ENCODE results near the gene LRRC26. TPM values are rescaled to one million over a fixed set of nuclear protein-coding genes. Genes with fewer than 3 reads are reported as not detected.
A peak's percentile ranks its signal among the peaks of the same experiment; 100 is the strongest.

The LRRC26 gene
- total RNA-seq, 2 donors from 2014 or later: not detected

- Mint-ChIP-seq H3K4me1 (no peaks in the 10 kb centered on the region), H3K27me3 (no peaks in the 10 kb centered on the region), H3K4me3 (no peak overlapping the region), H3K9me3 (no peaks in the 10 kb centered on the region), H3K36me3 (ENCODE audit: low read depth) (peaks cover 31% of the 10 kb centered on the region), H3K27ac (no peak overlapping the region)
- ATAC-seq (replicated peaks): no peak
Observed at GRCh38 chr9:137180491-137180890, 10.6 kb upstream of the LRRC26 start.

- Mint-ChIP-seq H3K4me3 (no peak overlapping the region), H3K27ac (no peak overlapping the region), H3K9me3 (no peaks in the 10 kb centered on the region), H3K27me3 (no peaks in the 10 kb centered on the region), H3K36me3 (ENCODE audit: low read depth) (peaks cover 31% of the 10 kb centered on the region), H3K4me1 (no peaks in the 10 kb centered on the region)
- no peak for ATAC-seq (replicated peaks)
Observed at GRCh38 chr9:137179761-137180160, 9.9 kb upstream of the LRRC26 start.

GRCh38 chr9:137178939-137179630 is 9.2 kb upstream of the LRRC26 start:
- no peak for ATAC-seq (replicated peaks)
- H3K4me3 Mint-ChIP-seq: no peak overlapping the region
- H3K9me3 Mint-ChIP-seq: no peaks in the 10 kb centered on the region
- no peak overlapping the region for H3K27ac Mint-ChIP-seq
- no peaks in the 10 kb centered on the region for H3K4me1 Mint-ChIP-seq
- peaks cover 26% of the 10 kb centered on the region for H3K36me3 Mint-ChIP-seq (ENCODE audit: low read depth)
- H3K27me3 Mint-ChIP-seq: no peaks in the 10 kb centered on the region

DNA sequence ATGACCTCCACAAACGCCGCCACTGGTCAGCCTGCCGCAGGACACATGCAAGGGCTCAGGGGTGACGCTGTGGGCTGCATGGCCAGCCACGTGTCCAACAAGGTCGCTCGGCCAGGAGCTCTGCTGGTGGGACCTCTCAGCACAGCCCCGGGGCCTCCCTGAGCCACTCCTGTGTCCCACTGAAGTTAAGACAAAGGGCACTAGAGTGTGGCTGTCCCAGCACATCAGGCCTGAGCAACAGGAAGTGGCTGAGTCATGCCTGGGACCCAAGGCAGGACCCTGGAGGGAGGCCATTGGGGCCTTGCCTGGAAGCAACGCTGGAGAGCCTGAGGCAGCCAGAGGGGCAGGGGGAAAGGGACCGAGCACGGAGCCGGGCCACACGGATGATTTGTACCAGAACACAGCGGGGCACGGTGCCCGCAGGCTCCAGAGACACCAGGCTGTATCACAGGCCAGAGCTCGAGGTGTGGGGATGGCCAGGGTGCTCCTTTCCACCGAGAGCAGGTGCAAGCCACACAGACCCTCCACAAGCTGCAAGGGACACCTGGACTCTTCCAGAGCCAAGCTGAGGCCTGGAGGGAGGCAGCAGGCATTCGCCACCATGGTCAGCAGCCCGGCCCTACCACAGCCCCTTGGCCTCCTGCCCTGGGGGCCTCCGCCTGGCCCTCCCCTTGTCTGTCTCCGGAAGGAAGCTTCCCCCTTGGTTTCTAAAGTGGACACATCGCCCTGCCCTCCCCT is 8.5 kb upstream of the LRRC26 start:
- no peak for ATAC-seq (replicated peaks)
- H3K27me3 Mint-ChIP-seq: no peaks in the 10 kb centered on the region
- H3K27ac Mint-ChIP-seq: no peak overlapping the region

DNA sequence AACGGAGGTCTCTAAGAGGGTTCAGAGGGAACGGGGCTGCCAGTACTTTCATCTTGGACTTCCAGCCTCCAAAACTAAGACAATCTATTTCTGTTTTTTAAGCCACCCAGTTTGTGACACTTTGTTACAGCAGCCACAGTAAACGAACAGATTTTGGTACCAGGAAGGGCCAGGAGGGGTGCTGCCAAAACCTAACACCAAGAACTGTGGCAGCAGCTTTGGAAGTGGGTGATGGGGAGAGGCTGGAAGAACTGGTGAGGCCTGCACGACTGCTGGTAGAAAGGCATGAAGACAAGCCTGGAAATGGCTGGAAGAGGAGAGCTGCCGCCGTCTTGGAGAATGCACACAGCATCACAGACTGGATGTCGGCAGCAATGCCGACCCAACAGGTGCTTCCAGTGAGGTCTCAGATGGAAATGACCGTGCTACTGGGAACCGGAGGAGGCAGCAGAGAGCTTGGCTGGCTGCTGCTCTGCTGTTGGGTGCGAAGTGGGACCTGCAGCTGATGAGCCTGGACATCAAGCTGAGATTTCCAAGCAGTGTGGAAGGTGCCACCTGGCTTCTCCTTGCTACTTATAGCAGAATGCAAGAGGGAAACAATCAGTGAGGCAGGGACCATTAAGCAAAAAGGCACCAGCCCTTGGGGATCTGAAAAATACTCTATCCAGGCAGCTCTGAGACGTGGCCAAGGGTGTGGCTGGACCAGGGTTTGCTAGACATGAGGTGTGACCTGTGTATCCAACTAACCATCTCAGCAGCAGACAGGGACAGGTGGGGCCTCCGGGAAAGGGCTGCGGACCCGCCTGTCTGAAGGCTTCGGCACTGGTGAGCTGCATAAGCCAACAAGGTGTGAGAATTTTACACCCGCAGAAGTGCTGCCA is 6.7 kb upstream of the LRRC26 start:
- Mint-ChIP-seq H3K27me3 (no peaks in the 10 kb centered on the region), H3K4me3 (no peak overlapping the region)
- ATAC-seq (replicated peaks): peak; percentile 47

More for the DNA sequence above, 8.5 kb upstream of the LRRC26 start:
- Mint-ChIP-seq H3K4me3 (no peak overlapping the region), H3K9me3 (no peaks in the 10 kb centered on the region), H3K36me3 (ENCODE audit: low read depth) (peaks cover 19% of the 10 kb centered on the region), H3K4me1 (no peaks in the 10 kb centered on the region)

DNA sequence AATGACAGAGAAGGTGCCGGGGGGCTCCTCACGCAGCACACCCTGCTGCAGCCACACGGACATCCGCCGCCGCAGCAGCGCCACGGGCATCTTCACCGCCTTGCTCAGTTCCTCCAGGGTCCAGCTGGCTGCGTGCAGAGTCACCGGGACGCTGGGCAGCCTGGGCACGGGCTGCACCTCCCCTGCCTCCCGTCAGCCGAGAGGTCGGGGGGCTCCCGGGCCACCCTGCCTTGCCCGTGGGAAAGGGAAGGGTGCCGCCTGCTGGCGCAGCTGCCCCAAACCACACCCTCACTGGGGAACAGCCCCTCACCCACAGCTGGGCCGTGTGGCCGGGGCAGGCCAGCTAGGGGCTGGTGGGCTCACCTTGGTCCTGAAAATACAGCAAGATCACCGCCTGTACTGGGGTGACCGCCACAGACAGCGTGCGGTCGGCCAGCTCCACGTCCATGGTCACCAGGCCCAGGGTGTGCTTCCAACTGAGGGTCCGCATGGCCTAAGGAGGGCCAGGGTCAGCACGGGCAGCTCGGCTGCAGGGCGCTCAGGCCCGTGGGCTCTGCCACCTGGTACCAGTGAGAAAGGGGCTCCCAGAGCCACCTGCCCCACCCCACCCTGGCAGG is 5.6 kb upstream of the LRRC26 start:
- Mint-ChIP-seq H3K36me3 (ENCODE audit: low read depth) (no peaks in the 10 kb centered on the region), H3K4me3 (no peak overlapping the region), H3K27ac (no peak overlapping the region), H3K9me3 (no peaks in the 10 kb centered on the region), H3K27me3 (peaks cover 2% of the 10 kb centered on the region), H3K4me1 (no peaks in the 10 kb centered on the region)
- no peak for ATAC-seq (replicated peaks)

More for the DNA sequence above, 6.7 kb upstream of the LRRC26 start:
- H3K4me1 Mint-ChIP-seq: no peaks in the 10 kb centered on the region
- H3K36me3 Mint-ChIP-seq (ENCODE audit: low read depth): peaks cover 3% of the 10 kb centered on the region
- H3K27ac Mint-ChIP-seq: no peak overlapping the region
- H3K9me3 Mint-ChIP-seq: no peaks in the 10 kb centered on the region

- no peak for ATAC-seq (replicated peaks)
- Mint-ChIP-seq H3K4me3 (no peak overlapping the region), H3K4me1 (no peaks in the 10 kb centered on the region)
Observed at GRCh38 chr9:137174722-137175293, 5.0 kb upstream of the LRRC26 start.

DNA sequence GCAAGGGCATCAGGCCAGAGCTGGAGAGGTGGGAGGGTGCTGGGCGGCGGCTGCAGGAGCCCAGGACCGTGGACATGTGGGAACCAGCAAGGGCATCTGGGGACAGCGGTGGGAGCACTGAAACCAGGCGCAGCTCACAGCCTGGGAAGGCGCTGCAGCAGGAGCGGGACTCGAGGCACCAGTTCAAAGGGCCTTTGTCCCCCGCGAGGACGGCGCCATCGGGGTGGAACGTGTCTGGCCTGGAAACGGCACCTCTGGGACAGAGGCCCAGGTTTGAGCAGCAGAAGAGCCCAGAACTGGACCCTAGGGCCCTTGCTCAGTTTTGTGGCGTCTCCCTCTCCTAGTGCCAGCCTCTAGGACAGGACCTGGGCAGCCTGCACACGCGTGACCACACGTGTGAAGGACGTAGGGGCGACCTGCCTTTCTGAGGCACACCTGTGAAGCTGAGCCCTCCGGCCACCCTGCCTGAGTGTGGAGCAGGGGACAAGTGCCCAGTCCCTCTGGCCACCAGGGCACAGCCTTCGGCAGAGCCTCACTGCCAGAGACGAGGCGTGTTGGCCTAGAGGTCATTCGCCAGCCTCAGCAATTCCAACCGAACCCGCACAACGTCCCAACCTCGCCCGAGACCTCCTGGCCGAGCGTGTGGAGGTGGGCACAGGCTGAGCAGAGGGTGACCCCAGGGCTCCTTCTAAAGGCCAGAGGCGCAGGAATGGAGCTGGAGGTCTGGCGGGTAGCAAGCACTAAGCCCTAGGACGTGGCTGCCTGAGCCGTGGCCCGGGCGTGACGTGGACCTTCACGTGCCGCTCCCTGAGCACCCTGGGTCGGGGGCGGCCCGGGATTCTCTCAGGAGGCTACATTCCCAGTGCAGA is 4.2 kb upstream of the LRRC26 start:
- H3K9me3 Mint-ChIP-seq: no peaks in the 10 kb centered on the region
- no peaks in the 10 kb centered on the region for H3K36me3 Mint-ChIP-seq (ENCODE audit: low read depth)
- no peak overlapping the region for H3K4me3 Mint-ChIP-seq
- H3K4me1 Mint-ChIP-seq: no peaks in the 10 kb centered on the region
- ATAC-seq (replicated peaks): no peak
- H3K27me3 Mint-ChIP-seq: peaks cover 3% of the 10 kb centered on the region
- H3K27ac Mint-ChIP-seq: no peak overlapping the region

More at GRCh38 chr9:137174722-137175293, 5.0 kb upstream of the LRRC26 start:
- peaks cover 3% of the 10 kb centered on the region for H3K27me3 Mint-ChIP-seq
- H3K27ac Mint-ChIP-seq: no peak overlapping the region
- no peaks in the 10 kb centered on the region for H3K9me3 Mint-ChIP-seq
- H3K36me3 Mint-ChIP-seq (ENCODE audit: low read depth): no peaks in the 10 kb centered on the region

DNA sequence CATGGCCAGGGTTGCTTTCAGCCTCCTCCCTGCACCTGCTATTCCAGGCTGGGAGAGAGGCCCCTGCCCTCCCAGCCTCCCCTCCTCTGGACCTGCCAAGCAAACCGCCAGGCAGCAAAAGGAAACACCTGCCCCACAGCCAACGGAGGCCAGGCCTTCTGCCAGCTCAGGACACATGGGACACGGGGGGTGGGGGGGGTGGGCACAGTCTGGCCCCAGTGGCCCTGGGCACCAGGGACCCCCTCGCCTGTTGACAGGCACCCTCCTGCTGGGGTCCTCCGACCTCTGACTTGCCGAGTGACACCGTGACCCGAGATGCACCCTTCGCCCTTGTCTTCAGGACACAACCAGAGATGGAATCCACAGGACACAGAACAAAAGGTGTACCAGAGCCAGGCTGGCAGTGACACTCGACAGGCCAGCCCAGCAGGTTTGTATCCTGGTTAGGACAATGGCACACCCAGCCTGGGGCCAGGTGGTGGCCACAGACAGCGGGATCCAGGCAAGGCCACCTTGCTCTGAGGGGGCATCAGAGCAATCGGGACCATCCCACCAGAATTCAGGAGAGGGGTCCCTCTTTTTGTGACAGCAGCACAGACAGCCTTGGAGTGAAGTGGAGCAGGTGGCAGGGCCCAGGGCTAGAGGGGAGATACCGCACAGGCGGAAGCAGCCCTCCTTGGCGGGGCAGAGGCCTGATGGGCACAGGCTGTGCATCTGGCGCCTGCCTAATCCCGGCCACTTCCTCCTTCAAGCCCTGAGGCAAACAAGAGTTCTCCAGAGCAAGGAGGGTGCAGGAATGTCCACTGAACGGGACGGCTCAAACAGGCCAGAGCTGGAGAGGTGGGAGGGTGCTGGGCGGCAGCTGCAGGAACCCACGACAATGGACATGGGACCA is 3.3 kb upstream of the LRRC26 start:
- H3K4me3 Mint-ChIP-seq: no peak overlapping the region
- no peak for ATAC-seq (replicated peaks)
- H3K27me3 Mint-ChIP-seq: peaks cover 3% of the 10 kb centered on the region
- no peaks in the 10 kb centered on the region for H3K36me3 Mint-ChIP-seq (ENCODE audit: low read depth)
- no peak overlapping the region for H3K27ac Mint-ChIP-seq
- H3K9me3 Mint-ChIP-seq: no peaks in the 10 kb centered on the region
- H3K4me1 Mint-ChIP-seq: no peaks in the 10 kb centered on the region

DNA sequence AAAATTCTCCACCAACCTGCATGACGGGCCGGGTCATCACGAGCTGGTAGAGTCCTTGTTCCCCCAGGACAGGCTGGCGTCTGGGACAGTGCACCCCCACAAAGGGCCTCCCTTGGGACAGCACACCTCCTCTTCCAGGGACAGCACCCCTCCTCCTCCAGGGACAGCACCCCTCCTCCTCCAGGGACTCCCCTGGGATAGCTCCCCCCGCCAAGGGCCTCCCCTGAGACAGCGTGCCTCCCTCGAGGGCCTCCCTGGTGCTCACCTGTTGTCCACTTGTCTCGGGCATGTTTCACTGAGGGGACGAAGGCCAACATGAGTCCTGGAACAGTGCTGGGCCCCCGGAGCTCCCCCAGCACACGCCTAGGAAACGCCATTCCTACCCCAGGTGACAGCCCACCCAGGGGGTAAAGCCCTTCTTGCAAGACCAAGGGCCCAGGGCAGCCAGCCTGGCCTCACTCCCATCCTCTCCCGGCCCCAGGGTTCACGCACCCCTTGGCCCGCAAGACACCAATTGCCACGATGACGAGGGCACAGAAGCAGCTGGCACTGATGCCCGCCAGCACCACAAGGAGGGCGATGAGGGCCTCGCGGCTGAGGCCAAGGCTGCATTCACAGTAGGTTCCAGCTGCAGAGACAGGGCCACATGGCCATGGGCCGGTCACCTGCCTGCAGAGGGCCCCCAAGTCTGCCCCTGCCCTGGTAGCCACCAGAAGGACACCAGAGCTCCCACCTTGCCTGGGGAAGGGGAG is 1.5 kb upstream of the LRRC26 start:
- Mint-ChIP-seq H3K4me1 (no peaks in the 10 kb centered on the region), H3K27ac (no peak overlapping the region), H3K36me3 (ENCODE audit: low read depth) (no peaks in the 10 kb centered on the region), H3K27me3 (peaks cover 7% of the 10 kb centered on the region), H3K9me3 (no peaks in the 10 kb centered on the region), H3K4me3 (no peak overlapping the region)
- no peak for ATAC-seq (replicated peaks)

GRCh38 chr9:137170486-137171148 is 766 bp upstream of the LRRC26 start:
- no peaks in the 10 kb centered on the region for H3K9me3 Mint-ChIP-seq
- H3K27ac Mint-ChIP-seq: no peak overlapping the region
- H3K27me3 Mint-ChIP-seq: peaks cover 8% of the 10 kb centered on the region
- H3K4me3 Mint-ChIP-seq: no peak overlapping the region
- ATAC-seq (replicated peaks): no peak
- H3K4me1 Mint-ChIP-seq: no peaks in the 10 kb centered on the region
- H3K36me3 Mint-ChIP-seq (ENCODE audit: low read depth): no peaks in the 10 kb centered on the region
